CD4-positive, alpha-beta T cell treated with Interleukin-21 for 1 hour (primary cell): ENCODE results near the gene AGXT2.
"Not testable (repeated sequence)": the region's sequence is repeated elsewhere in the genome, so short reads cannot be mapped to it uniquely, and the experiment has no call there.

Experiments used
- DNase-seq: peaks from one replicate; pipeline ENCODE4 v3.0.0-alpha.2; 2020

Gene AGXT2

GRCh38 chr5:35050541-35051126, 2.9 kb upstream of the AGXT2 start:
- no peak for DNase-seq

DNA sequence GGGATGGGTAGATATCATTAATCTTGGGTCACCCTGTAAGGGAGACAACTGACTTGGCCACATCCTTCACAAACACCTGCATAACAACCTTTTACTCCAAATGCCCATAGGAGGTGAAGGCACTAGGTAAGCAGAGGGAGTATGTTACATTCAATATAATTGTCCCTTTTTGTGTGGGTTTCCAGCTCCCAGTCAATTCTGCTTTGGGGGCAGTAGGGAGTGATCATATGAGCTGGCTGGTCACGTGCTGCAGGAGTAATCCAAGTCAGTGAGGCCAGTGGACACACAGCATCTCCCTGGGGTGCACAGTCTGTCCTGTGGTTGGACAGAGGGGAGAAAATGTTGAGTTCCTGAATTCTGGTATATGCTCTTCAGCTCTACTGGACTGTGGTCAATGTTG, 1.2 kb upstream of the AGXT2 start:
- DNase-seq = no peak

- no peak for DNase-seq
These were observed 975 bp downstream of the AGXT2 start for GRCh38 chr5:35046774-35047173.

- DNase-seq = no peak
These were observed 2.5 kb downstream of the AGXT2 start for GRCh38 chr5:35045280-35045679.

- no peak for DNase-seq
These were observed 3.1 kb downstream of the AGXT2 start for GRCh38 chr5:35044649-35045048.

- DNase-seq = no peak
These were observed 5.0 kb downstream of the AGXT2 start for GRCh38 chr5:35042781-35043180.

GRCh38 chr5:35041261-35041660, 6.5 kb downstream of the AGXT2 start:
- no peak for DNase-seq

- DNase-seq = no peak
These were observed 8.9 kb downstream of the AGXT2 start for GRCh38 chr5:35038891-35039290.

DNA sequence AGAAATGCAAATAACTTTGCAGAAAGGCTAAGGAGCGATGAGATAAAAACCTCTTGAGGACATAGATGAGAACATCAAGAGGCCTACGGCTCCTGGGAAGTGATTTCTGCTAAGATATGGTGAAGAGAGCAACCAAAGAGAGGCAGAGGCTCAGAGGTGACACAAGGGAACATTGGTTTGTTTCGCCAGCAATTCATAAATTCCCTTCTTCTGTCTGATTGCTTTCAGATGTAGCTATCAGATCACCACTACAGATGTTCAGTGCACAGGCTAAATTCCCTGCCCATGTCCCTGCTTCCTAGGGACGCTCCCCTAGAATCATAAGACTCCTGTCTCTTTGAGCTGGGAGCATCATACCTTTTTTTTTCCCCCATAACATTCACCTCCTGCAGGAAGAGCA, 11.2 kb downstream of the AGXT2 start:
- no peak for DNase-seq

- not testable (repeated sequence) for DNase-seq
These were observed 11.8 kb downstream of the AGXT2 start for GRCh38 chr5:35035929-35036328.

DNA sequence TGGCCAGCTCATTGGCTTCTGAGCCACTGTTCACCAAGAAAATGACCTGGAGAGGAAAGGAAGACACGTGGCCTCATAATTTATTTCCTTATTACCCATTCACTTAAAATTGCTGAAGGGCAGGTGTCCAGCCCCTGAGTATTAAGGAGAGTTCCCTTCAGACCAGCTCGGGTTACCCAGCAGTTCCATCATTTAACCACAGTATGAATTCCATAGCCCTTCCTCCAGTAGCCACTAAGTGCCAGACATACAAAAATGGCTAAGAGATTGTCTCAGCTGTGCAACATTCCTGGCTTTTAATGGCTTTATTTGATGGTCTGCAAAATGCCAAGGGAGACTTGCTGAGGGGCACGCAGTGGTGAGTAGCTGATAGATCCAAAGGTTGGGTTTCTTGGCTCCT, 12.5 kb downstream of the AGXT2 start:
- no peak for DNase-seq

DNA sequence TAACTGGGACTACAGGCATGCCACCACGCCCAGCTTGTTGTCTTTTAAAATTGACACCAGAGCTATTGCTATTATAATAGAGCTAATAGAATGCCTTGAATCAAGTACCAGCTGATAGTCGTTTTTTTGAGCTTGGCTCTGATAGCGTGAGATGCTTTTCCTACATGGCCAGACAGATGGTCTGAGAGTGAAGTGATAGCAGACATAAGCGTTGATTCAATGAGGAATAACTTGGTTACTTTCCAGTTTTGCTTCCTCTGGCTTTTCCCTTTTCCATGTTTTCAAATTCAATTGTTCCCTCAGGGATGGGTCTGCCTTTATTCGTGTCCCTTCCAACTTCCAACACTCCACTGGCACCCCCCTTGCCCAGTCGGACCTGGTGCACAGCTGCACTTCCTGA, 15.4 kb downstream of the AGXT2 start:
- DNase-seq = no peak

- DNase-seq = no peak
These were observed 16.5 kb downstream of the AGXT2 start for GRCh38 chr5:35031276-35031675.

- no peak for DNase-seq
These were observed 17.2 kb downstream of the AGXT2 start for GRCh38 chr5:35030426-35031100.

DNA sequence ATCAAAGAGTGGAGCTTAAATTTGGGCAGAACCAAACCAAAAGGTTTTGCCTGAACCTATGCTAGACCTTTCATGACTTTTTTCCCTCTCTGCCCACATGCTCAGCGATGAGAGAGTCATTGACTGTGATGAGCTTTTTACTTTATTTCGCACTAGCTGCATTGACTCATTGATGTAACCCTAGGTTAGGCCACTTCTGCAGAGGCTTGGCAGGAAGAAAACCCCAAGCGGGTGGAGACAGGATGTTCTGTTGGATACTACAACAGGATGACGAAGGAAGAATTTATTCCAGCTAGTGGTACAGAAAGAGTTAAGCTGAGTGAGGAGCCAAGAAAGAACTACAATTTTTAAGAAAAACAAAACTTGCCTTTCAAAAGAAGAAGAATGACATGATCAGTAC, 18.4 kb downstream of the AGXT2 start:
- no peak for DNase-seq

GRCh38 chr5:35026941-35027340, 20.8 kb downstream of the AGXT2 start:
- no peak for DNase-seq

DNA sequence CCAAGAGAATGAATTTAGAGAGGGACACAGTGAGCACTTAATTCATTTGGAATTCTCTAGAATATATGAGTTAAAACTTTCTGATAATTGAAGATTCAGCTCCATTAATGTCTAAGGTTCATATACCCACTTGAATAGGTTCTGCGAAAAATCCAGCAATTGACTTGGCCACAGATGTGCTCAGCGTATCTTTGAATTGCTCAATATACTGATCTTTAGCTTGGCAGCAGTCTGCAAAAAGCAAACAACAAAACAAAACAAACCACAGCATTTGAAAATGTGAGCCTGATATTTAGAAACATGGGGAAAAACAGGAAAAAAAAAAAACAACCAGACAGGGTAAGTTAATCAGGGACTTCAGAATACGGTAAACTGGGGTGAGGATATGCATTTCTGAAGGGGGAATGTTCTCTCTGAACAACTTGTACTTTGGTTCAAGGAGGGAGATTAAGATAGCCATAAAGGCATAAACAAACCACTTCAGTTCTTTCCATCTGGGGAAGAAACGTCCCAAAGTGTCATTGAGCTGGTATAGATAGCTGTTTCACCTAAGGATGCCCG, 21.4 kb downstream of the AGXT2 start:
- no peak for DNase-seq

DNA sequence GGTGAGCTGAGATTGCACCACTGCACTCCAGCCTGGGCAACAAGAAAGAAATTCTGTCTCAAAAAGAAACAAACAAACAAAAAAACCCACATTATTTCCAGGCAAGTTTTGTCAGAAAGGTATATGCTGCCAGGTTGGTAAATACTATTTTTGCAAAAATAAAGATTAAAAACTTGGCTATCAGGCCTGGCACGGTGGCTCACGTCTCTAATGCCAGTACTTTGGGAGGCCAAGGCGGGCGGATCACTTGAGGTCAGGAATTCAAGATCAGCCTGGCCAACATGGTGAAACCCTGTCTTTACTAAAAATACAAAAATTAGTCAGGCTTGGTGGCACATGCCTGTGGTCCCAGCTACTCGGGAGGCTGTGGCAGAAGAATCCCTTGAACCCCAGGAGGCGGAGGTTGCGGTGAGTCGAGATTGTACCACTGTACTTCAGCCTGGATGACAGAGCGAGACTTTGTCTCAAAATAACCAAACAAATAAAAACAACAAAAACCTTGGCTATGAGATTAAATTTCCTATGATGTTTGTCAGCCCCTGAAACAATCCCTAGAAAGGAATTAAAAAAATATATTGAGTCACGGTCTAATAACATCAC, 22.7 kb downstream of the AGXT2 start:
- DNase-seq = no peak

- DNase-seq = no peak
These were observed 24.2 kb downstream of the AGXT2 start for GRCh38 chr5:35023391-35024178.

- DNase-seq = no peak
These were observed 31.3 kb downstream of the AGXT2 start for GRCh38 chr5:35016174-35017051.

DNA sequence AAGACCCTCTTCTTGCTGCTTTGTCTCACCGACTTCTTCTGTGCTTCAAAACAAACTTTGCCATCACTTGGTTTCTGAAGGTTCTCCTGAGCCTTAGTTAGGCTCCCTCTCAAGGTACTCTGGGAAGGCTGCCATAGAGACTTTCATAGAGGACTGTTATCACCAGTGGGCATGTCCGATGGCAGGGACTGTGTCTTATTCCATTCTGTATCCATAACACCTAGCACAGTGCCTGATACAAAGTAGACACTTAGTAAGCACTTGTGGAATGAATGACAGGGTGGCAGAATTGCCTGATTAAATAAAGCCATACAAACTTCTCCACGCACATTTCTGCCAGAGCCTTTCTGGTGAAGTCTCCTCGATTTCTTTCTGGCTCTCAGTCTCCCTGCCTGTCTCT, 32.7 kb downstream of the AGXT2 start:
- DNase-seq = no peak

GRCh38 chr5:35012796-35013195, 35.0 kb downstream of the AGXT2 start:
- DNase-seq = no peak

DNA sequence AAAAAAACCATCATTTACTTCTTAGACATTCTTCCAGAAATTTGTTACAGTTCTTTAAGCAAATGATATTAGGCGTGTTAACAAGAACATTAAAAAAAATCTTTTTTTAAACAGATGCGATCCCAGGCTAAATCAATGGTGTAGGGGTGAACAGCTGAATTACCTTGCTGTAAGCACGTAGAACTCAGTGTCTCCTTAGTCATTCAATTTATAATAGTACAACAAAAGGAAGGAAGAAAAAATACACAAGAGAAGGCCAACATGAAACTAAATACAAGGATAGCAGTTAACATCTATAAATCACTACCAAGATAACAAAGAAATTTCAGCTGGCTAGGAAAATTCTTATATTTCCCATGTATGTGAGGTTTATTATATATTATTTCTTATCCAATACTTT, 35.4 kb downstream of the AGXT2 start:
- no peak for DNase-seq
